Pancreas (tissue), 10 donors: ENCODE data around the gene TREM1. TPM values are rescaled to one million over a fixed set of nuclear protein-coding genes. Genes with fewer than 3 reads are reported as not detected.
A peak's percentile ranks its signal among the peaks of the same experiment; 100 is the strongest.
"Not testable (repeated sequence)": the region's sequence is repeated elsewhere in the genome, so short reads cannot be mapped to it uniquely, and the experiment has no call there.

Experiments
- ATAC-seq, 4 donors: fragments of 200-7000 bp; cut with Tn5 transposase; one replicate each; pipeline versions ENCODE4 v1.8.0 to v1.9.1; 2020; ENCODE audit warnings: mild to moderate bottlenecking in 4 of 4, moderate library complexity in 4 of 4
- DNase-seq, 6 donors: peaks; one replicate each; pipeline ENCODE4 v3.0.0-alpha.2; 2020
- FAIRE-seq: peaks from 2 replicates; lab custom pipeline; 2012; peaks lifted over from hg19 to GRCh38; lab: Jason Lieb, UNC
- H3K27ac ChIP-seq, 4 donors: fragments of 200-600 bp; sonication (generic); 1 replicate in 3 of 4; 2 replicates in 1 of 4; pipeline versions ENCODE4 v1.5.0 to v1.8.0; 2020
- H3K27me3 ChIP-seq, 4 donors: fragments of 200-600 bp; one replicate each; pipeline ENCODE4 v1.8.0; 2021
- H3K36me3 ChIP-seq, 3 donors: fragments of 200-600 bp; sonication (generic) in 1 of 3; one replicate each; pipeline versions ENCODE4 v1.5.0 to v1.8.0; 2020 to 2021
- H3K4me1 ChIP-seq, 3 donors: fragments of 200-600 bp; one replicate each; pipeline ENCODE4 v1.8.0; 2021
- H3K4me3 ChIP-seq, 4 donors: fragments of 200-600 bp; sonication (generic) in 2 of 4; one replicate each; pipeline versions ENCODE4 v1.5.0 to v1.8.0; 2020 to 2021
- H3K9me3 ChIP-seq, 4 donors: fragments of 200-600 bp; one replicate each; pipeline ENCODE4 v1.8.0; 2021
- CTCF ChIP-seq, 4 donors: fragments of 200-600 bp; sonication (generic) in 3 of 4; IDR thresholded peaks; one replicate each; pipeline versions ENCODE4 v1.5.0 to v1.8.0; 2021; ENCODE audit warnings: antibody characterized with exemption in 4 of 4
- WGBS, 2 donors: extraction: QIAGEN DNeasy Blood & Tissue Kit; methylation state at CpG; one replicate each; pipeline ENCODE4 v1.1.7; 2013; 5-methylcytosine and 5-hydroxymethylcytosine counted together
- intact Hi-C, 3 donors: fragments of 100-400 bp; cut with DNase I; formaldehyde crosslinking; loops; one replicate each; pipeline versions ENCODE4 v1.11.1 to v1.14.2; 2022
- polyA plus RNA-seq, 2 donors: library from polyadenylated mRNA; stranded (reverse); fragments of 200-250 nt; gene quantifications; one replicate each; pipeline ENCODE4 v1.2.3, GENCODE V29; 2013
- total RNA-seq, 6 donors: library from RNA; stranded (reverse); fragmentation: NEBNext Ultra II Directional in 4 of 6; extraction: Animal tissue kit (Norgen Biotek cat#: 25700) in 4 of 6; gene quantifications; one replicate each; pipeline versions ENCODE4 v1.2.1 to v1.2.4, GENCODE V29; 2021 to 2023
- donor health status: healthy with polysubstance abuse.
- donor health status: DM: no; HTN: no; CAD: no; lungs with moderate emphysema.
- donor health status: DM: no; HTN: no; CAD: no.
- donor health status: control.
- donor health status: control.
- donor health status: Bipolar disorder and iron deficiency.
- donor health status: DM: yes; HTN: yes; CAD: no.
- donor health status: DM: no; HTN: no; CAD: no.
- donor health status: DM: no; HTN: no; CAD: no.
- donor health status: DM: yes; HTN: yes; CAD: no.

The TREM1 gene
- total and polyA plus RNA-seq, 8 donors, result 0.08 to 2.8 (median 0.28) TPM; not detected in 1

DNA sequence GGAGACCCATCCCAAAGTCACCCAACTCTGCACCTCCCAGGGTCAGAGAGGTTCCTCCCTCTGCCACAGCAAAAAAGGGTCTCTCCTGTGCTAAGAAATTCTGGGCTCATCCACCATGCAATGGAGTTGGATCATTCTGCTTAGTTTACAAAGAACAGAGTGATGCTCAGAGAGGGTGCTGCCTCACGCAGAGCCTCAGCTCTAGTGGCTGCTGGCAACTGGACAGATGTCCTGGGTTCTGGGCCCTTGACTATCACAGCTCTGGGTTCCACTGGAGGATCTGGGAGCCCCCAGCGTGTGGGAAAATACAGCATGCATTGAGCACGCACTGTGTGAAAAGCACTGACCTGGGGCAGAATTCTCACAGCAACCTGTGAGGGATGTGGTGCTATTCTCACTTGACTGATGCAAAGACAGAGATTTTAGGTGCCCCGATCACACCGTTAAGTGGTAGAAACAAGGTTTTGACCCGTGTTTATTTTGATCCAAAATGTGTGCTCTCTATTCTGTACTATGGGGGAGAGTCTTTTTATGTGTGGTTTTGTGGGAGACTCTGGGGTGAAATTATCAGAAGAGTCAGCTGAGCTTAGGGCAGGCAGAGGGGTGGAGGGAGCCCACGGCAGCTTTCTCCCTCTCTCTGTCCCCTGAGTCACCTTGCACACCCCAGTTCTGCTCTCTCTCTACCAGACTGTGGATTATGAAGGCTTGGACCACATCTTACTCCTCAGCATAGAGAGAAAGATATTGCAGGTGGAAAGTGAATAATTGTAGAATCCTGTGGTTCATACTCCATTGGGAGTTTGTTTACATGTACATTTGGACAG is 38.4 kb downstream of the TREM1 start:
- DNase-seq (no peak), FAIRE-seq (no peak), ATAC-seq (no peak)
- no peak for TF ChIP-seq CTCF (IDR thresholded peaks at IDR 0.05)
- Histone ChIP-seq H3K36me3 (no peaks in the 10 kb centered on the region), H3K27ac (no peak overlapping the region), H3K4me3 (no peak overlapping the region), H3K4me1 (no peaks in the 10 kb centered on the region), H3K9me3 (no peaks in the 10 kb centered on the region), H3K27me3 (no peaks in the 10 kb centered on the region)
- intact Hi-C loops, result no loop called here
- WGBS, 2 donors, result 72 to 76% methylated on average over 7 of the region's 7 CpGs

DNA sequence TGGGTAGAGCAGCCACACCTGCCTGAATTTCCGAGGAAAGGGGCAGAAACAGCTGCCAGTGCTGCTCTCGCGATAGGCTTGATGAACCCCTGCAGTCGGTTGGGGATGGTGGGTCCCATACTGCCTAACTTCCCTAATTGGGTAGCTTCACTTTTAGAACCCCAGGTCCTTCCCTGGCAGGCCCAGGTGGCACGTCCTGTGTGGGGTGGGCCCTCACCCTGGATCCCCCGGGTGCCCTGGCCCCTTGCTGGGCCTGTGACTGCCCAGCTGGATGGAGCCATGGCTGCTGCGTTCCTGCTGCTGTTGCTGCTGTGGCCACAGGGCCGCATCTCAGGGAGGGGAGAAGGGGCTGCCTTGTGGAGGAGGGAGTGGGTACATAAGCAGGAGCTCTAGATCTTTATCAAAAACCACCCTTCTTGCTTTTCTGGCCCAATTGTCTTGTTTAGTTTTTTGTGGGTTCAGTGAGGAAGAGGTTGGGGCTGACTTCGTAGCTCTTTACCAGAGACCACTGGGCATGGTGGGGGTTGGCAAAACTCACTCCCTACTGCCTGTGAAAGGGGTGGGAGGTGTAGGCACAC is 39.1 kb downstream of the TREM1 start:
- DNase-seq, result no peak
- Histone ChIP-seq H3K4me3 (no peak overlapping the region), H3K36me3 (no peaks in the 10 kb centered on the region), H3K9me3 (no peaks in the 10 kb centered on the region), H3K27ac (no peak overlapping the region), H3K27me3 (no peaks in the 10 kb centered on the region), H3K4me1 (no peaks in the 10 kb centered on the region)
- no peak for FAIRE-seq
- intact Hi-C loops, result no loop called here
- 62 to 72% methylated on average over 9 of the region's 9 CpGs for WGBS, 2 donors
- TF ChIP-seq CTCF (IDR thresholded peaks at IDR 0.05), result no peak
- ATAC-seq, result no peak

DNA sequence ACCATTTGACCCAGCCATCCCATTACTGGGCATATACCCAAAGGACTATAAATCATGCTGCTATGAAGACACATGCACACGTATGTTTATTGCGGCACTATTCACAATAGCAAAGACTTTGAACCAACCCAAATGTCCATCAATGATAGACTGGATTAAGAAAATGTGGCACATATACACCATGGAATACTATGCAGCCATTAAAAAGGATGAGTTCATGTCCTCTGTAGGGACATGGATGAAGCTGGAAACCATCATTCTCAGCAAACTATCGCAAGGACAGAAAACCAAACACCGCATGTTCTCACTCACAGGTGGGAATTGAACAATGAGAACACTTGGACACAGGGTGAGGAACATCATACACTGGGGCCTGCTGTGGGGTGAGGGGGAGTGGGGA is 40.0 kb downstream of the TREM1 start:
- H3K4me3 ChIP-seq, ATAC-seq, H3K27me3 ChIP-seq, DNase-seq, FAIRE-seq, H3K4me1 ChIP-seq, H3K27ac ChIP-seq, H3K9me3 ChIP-seq, H3K36me3 ChIP-seq, intact Hi-C loops: not testable (repeated sequence)
- WGBS, 2 donors, result 88 to 89% methylated on average over 3 to 4 of the region's 4 CpGs

DNA sequence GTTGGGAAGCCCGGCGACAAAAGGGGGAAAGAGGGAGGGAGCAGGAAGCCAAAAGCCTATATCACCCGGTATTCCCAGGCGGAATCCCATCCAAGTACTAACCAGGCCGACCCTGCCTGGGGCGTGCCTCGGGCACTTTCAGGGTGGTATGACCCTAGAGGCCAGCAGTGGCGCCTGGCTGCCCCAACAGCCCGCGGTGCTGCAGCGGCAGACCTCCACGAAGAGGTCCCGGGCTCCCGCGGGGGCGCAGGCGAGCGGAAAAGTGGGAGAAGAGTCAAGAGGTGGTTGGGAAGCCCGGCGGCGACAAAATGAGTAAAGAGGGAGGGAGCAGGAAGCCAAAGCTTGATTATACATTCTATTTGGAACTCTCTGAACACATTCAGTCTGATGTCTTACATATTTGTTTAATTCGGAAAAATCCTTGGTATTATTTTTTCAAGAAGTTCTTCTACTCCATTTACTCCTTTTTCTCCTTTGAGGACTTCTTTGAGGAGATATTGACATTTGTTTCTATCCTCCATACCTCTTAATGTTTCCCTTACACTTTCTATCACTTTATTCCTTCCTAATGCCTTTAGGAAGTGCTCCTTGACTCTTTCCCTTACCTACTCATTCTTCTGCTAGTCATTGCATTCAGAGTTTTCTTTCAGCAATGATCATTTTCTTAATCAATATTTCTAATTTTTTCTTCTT is 46.9 kb downstream of the TREM1 start:
- 12 to 14% methylated on average over 22 of the region's 22 CpGs for WGBS, 2 donors

More for the DNA sequence above, 46.9 kb downstream of the TREM1 start:
- H3K27ac ChIP-seq, result no peak overlapping the region
- H3K4me3 ChIP-seq, result no peak overlapping the region
- TF ChIP-seq CTCF (IDR thresholded peaks at IDR 0.05), result no peak
- FAIRE-seq (no peak), ATAC-seq (no peak), DNase-seq (peak in 1 of 6 donors; percentile 35)
- intact Hi-C loops, result no loop called here
- H3K4me1 ChIP-seq, result no peaks in the 10 kb centered on the region
- H3K27me3 ChIP-seq, result peaks cover 0 to 20% (median 3%) of the 10 kb centered on the region in 4 donors
- no peaks in the 10 kb centered on the region for H3K36me3 ChIP-seq
- H3K9me3 ChIP-seq, result no peaks in the 10 kb centered on the region
